Measurements from ENCODE around the gene LARP1. TPM values are rescaled to one million over a fixed set of nuclear protein-coding genes. Genes with fewer than 3 reads are reported as not detected.

The LARP1 gene
- total and polyA plus RNA-seq, 9 of the 15 experiments (the other 6 are each of a cell fraction or from before 2014, with no cell fraction given), result 22.6 to 300 (median 92.0) TPM

DNA sequence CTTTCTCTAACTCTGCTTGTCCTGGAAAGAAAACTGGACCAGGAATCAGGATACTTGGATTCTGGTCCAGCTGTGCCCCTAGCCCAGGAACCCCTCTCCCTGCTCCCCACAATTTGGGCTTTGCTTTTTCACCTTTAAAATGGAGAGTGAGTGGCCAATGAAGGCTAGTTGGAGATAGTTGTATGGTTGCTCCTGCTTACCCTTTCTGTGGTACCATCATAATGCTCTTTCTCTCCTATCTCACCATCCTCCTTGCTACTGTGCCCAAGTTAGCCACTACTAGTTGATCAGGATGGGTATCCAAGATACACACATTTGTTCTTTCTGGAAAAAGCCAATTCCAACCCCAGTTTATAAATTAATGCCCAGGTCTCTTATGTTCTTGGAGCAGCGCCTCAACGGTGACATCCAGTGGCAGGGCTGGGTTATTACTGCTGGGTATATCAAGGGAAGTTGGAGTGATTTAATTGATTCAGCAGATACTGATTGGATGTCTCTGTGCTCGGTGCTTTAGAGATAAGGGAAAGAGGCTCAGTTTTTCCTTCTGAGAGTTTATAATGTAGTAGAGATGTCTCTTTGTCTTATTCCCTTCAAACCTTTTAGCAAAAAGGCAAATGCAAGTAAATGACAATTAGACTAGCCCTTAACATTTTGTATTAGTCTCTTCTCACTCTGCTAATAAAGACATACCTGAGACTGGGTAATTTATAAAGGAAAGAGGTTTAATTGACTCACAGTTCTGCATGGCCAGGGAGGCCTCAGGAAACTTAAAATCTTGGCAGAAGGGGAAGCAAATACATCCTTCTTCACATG is 56.7 kb downstream of the LARP1 start (continued):
- TF ChIP-seq, protein P1, sequence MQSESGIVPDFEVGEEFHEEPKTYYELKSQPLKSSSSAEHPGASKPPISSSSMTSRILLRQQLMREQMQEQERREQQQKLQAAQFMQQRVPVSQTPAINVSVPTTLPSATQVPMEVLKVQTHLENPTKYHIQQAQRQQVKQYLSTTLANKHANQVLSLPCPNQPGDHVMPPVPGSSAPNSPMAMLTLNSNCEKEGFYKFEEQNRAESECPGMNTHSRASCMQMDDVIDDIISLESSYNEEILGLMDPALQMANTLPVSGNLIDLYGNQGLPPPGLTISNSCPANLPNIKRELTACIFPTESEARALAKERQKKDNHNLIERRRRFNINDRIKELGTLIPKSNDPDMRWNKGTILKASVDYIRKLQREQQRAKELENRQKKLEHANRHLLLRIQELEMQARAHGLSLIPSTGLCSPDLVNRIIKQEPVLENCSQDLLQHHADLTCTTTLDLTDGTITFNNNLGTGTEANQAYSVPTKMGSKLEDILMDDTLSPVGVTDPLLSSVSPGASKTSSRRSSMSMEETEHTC (IDR thresholded peaks at IDR 0.05), result no peak
- no peak for TF ChIP-seq SIRT6 (IDR thresholded peaks at IDR 0.05; ENCODE audit: low read depth, low read length)
- no peak for TF ChIP-seq CREB5 (CRISPR knock-in tag; IDR thresholded peaks at IDR 0.05)
- no peak for TF ChIP-seq ZNF384 (IDR thresholded peaks at IDR 0.05; ENCODE audit: low read depth, low read length)
- no peak for TF ChIP-seq KLF1 (tag; IDR thresholded peaks at IDR 0.05)
- peak; percentile 85 for TF ChIP-seq RAD21 (CRISPR knock-in tag; conservative IDR thresholded peaks at IDR 0.05 in 1 of 2, IDR thresholded peaks at IDR 0.05 in 1 of 2)
- 0 out of 2 replicates have a peak, but pooled peaks have one; percentile 62 for TF ChIP-seq ARID3A (IDR thresholded peaks at IDR 0.05; ENCODE audit: borderline replicate concordance, low read depth, low read length)
- TF ChIP-seq SMARCE1 (IDR thresholded peaks at IDR 0.05), result no peak
- TF ChIP-seq HOXB6 (CRISPR knock-in tag; IDR thresholded peaks at IDR 0.05; ENCODE audit: borderline replicate concordance), result no peak
- no peak for TF ChIP-seq ZKSCAN3 (CRISPR knock-in tag; IDR thresholded peaks at IDR 0.05)
- no peak for TF ChIP-seq HDAC2 (IDR thresholded peaks at IDR 0.05)
- no peak for TF ChIP-seq CREBBP (IDR thresholded peaks at IDR 0.05; ENCODE audit: low read depth, low read length)
